ENCODE data around the gene SHROOM4. TPM values are rescaled to one million over a fixed set of nuclear protein-coding genes. Genes with fewer than 3 reads are reported as not detected.

The SHROOM4 gene
- total RNA-seq, 1 donor, result 0.43 TPM

DNA sequence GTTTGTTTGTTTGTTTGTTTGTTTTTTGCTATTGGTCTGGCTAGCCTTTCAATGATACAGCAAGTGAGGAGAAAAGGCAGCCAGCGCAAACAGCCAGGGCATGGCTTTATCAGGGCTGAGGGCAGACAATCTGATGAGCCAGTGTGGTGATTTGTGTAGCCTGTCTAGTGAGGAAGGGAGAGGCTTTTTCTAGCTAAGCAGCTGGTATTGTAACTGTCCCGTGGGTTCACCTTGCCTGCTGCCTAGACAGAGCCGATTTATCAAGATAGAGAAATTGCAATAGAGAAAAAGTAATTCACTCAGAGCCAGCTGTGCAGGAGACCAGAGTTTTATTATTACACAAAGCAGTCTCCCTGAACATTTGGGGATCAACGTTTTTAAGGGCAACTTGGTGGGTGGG lies 28.2 kb upstream of the SHROOM4 start:
- TF ChIP-seq, protein P1, sequence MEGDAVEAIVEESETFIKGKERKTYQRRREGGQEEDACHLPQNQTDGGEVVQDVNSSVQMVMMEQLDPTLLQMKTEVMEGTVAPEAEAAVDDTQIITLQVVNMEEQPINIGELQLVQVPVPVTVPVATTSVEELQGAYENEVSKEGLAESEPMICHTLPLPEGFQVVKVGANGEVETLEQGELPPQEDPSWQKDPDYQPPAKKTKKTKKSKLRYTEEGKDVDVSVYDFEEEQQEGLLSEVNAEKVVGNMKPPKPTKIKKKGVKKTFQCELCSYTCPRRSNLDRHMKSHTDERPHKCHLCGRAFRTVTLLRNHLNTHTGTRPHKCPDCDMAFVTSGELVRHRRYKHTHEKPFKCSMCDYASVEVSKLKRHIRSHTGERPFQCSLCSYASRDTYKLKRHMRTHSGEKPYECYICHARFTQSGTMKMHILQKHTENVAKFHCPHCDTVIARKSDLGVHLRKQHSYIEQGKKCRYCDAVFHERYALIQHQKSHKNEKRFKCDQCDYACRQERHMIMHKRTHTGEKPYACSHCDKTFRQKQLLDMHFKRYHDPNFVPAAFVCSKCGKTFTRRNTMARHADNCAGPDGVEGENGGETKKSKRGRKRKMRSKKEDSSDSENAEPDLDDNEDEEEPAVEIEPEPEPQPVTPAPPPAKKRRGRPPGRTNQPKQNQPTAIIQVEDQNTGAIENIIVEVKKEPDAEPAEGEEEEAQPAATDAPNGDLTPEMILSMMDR (IDR thresholded peaks at IDR 0.05; ENCODE audit: insufficient read depth, low read depth, low read length), result no peak
- DNase-seq (ENCODE audit: low read depth), result no peak
- no peak overlapping the region for H3K4me3 ChIP-seq (ENCODE audit: low read depth, low read length)

DNA sequence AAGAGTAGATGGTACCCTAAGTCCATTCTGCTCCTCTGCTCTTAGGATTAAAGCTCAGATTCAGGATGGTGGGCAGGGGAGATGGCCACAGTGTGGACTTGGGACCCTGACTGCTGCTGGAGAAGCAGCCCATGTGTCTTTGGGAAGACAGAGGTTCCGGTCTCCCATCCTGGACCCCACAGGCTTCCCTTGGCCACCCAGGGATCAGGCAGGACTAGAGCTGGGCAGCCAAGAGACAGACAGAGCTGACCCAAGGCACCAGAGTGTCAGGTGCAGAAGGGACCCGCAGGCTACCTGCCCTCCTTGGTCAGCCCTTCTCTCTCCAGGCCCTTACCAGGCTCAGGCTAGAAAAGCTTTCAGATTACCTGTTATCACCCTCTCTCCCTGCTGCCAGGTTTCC lies 25.7 kb upstream of the SHROOM4 start:
- TF ChIP-seq, protein P1 (IDR thresholded peaks at IDR 0.05; ENCODE audit: insufficient read depth, low read depth, low read length), result no peak
- H3K4me3 ChIP-seq (ENCODE audit: low read depth, low read length), result no peak overlapping the region
- DNase-seq (ENCODE audit: low read depth), result no peak

DNA sequence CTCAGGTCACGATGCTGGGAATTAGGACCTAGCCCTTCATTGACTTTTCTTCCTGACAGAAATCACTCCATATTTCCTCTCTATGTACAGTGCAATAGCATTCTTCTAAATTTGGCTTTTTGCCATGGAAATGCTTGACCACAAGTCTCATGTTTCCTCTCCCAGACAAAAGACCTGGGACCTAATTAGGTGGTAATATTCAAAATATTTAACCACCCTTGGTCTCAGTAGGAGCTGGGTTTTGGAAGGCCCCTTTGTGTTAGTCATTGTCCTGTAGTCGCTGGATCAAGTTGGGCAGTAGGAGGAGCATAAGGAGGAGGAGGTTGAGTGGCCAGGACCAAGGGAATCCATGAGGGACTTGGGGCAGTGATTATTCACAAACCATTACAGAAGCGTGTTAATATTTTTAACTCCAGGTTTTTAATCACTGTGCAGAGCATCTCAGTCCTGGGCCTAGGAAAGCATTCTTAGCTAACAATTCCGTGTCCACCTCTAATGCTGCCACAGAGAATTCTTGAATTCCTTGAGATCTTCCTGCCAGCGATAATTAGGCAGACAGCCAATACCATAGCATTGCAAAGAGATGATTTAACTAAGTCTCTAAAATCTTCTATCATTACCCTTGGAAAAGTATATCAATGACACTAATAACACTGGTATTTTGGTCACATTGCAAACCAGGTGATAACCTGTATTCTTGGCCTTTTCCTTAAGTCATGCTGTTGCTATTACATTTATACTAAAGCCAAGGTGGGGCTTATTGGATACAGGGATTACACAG lies 25.0 kb upstream of the SHROOM4 start:
- TF ChIP-seq, protein P1 (IDR thresholded peaks at IDR 0.05; ENCODE audit: insufficient read depth, low read depth, low read length), result no peak
- DNase-seq (ENCODE audit: low read depth), result no peak
- H3K4me3 ChIP-seq (ENCODE audit: low read depth, low read length), result no peak overlapping the region

DNA sequence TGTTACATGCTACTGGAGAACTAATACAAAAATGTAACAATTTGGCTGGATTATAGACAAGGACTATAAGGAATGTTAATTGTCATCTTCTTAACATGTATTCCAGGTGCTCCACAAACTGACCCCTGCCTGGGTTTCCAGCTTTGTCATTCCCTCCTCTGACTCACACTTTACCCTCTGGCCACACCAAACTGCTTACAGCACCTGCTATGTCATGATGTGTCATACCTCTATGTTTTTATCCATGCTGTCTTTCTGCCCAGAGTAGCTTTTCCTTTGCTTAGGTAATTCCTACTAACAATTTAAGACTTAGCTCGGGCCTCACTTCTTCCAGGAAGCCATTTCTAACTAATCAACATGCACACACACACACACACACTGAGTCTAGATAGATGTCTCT lies 14.0 kb upstream of the SHROOM4 start:
- TF ChIP-seq, protein P1 (IDR thresholded peaks at IDR 0.05; ENCODE audit: insufficient read depth, low read depth, low read length), result no peak
- no peak for DNase-seq (ENCODE audit: low read depth)
- H3K4me3 ChIP-seq (ENCODE audit: low read depth, low read length), result no peak overlapping the region

DNA sequence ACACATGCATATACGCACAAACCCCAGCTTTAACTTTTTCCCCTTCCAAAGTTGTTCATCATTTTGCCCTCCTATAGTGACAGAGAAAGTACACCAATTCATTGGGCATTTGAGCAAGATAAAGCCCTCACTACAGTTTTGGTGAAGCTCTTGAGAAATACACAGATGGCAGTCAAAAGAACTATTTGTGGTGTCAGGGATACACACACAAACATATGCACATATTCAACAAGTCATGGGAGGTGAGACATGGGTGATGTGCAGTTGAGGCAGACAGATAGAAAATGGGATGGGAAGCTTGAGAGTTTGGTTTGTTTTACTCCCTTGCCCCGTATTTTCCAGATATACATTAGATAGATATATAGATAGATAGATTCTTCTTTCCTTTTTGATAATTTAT lies 11.8 kb upstream of the SHROOM4 start:
- TF ChIP-seq, protein P1 (IDR thresholded peaks at IDR 0.05; ENCODE audit: insufficient read depth, low read depth, low read length), result no peak
- H3K4me3 ChIP-seq (ENCODE audit: low read depth, low read length), result no peak overlapping the region
- DNase-seq (ENCODE audit: low read depth), result no peak

- no peak for DNase-seq (ENCODE audit: low read depth)
- TF ChIP-seq, protein P1 (IDR thresholded peaks at IDR 0.05; ENCODE audit: insufficient read depth, low read depth, low read length), result no peak
- no peak overlapping the region for H3K4me3 ChIP-seq (ENCODE audit: low read depth, low read length)
Observed at GRCh38 chrX:50818986-50819385, 5.0 kb upstream of the SHROOM4 start.

GRCh38 chrX:50815120-50815519 lies 1.1 kb upstream of the SHROOM4 start:
- H3K4me3 ChIP-seq (ENCODE audit: low read depth, low read length), result no peak overlapping the region
- no peak for DNase-seq (ENCODE audit: low read depth)
- TF ChIP-seq, protein P1 (IDR thresholded peaks at IDR 0.05; ENCODE audit: insufficient read depth, low read depth, low read length), result no peak
